Liver (tissue), 9 donors: Measurements from ENCODE around the gene PDE3B. TPM values are rescaled to one million over a fixed set of nuclear protein-coding genes. Genes with fewer than 3 reads are reported as not detected.

Source experiments
- DNase-seq: peaks from one replicate; pipeline ENCODE4 v3.0.0-alpha.2; 2017; ENCODE audit warnings: low spot score
- H3K27ac ChIP-seq, 2 donors: one replicate each; pipeline ENCODE4 v1.7.0; 2013; ENCODE audit warnings: inconsistent platforms in 2 of 2, low read length in 2 of 2, control low read depth in 1 of 2, low read depth in 1 of 2, mild to moderate bottlenecking in 1 of 2
- H3K27me3 ChIP-seq, 4 donors: one replicate each; pipeline versions ENCODE4 v1.6.1 to v1.7.0; 2013; ENCODE audit warnings: low read length in 3 of 4, inconsistent platforms in 1 of 4, mild to moderate bottlenecking in 1 of 4, moderate library complexity in 1 of 4; ENCODE audit not compliant: control insufficient read depth in 4 of 4, insufficient read depth in 4 of 4
- H3K36me3 ChIP-seq, 4 donors: one replicate each; pipeline versions ENCODE4 v1.6.1 to v1.7.0; 2013; ENCODE audit warnings: low read length in 3 of 4, mild to moderate bottlenecking in 3 of 4, low read depth in 1 of 4, moderate library complexity in 1 of 4; ENCODE audit not compliant: control insufficient read depth in 4 of 4, insufficient read depth in 3 of 4
- H3K4me1 ChIP-seq, 4 donors: one replicate each; pipeline versions ENCODE4 v1.6.1 to v1.7.0; 2013; ENCODE audit warnings: low read length in 3 of 4, mild to moderate bottlenecking in 3 of 4, moderate library complexity in 1 of 4; ENCODE audit not compliant: control insufficient read depth in 4 of 4, insufficient read depth in 4 of 4
- H3K4me3 ChIP-seq, 3 donors: one replicate each; pipeline versions ENCODE4 v1.6.1 to v1.7.0; 2013; ENCODE audit warnings: low read length in 3 of 3, control low read depth in 1 of 3, low read depth in 1 of 3, mild to moderate bottlenecking in 1 of 3
- H3K9ac ChIP-seq, 2 donors: one replicate each; pipeline ENCODE4 v1.7.0; 2013; ENCODE audit warnings: low read length in 2 of 2, mild to moderate bottlenecking in 2 of 2, moderate library complexity in 2 of 2, control low read depth in 1 of 2, low read depth in 1 of 2
- H3K9me3 ChIP-seq, 4 donors: one replicate each; pipeline versions ENCODE4 v1.6.1 to v1.7.0; 2013; ENCODE audit warnings: low read length in 3 of 4; ENCODE audit not compliant: control insufficient read depth in 4 of 4
- ATF3 ChIP-seq: IDR thresholded peaks from 2 replicates; pipeline ENCODE4 v1.6.1; 2016; ENCODE audit warnings: antibody characterized with exemption
- CTCF ChIP-seq: fragments of 150-350 bp; IDR thresholded peaks from 2 replicates; pipeline ENCODE4 v1.5.1; 2017; ENCODE audit warnings: improper control_type of control experiment, low read depth, low read length; ENCODE audit not compliant: missing input control
- FOXA1 ChIP-seq: IDR thresholded peaks from 2 replicates; pipeline ENCODE4 v1.6.1; 2016; ENCODE audit warnings: antibody characterized with exemption
- FOXA2 ChIP-seq: IDR thresholded peaks from 2 replicates; pipeline ENCODE4 v1.6.1; 2016; ENCODE audit warnings: antibody characterized with exemption
- GABPA ChIP-seq, 2 donors: IDR thresholded peaks in 1 of 2; conservative IDR thresholded peaks in 1 of 2; 2 replicates each; pipeline ENCODE4 v1.6.1; 2016; ENCODE audit warnings: antibody characterized with exemption in 2 of 2, mild to moderate bottlenecking in 1 of 2, moderate library complexity in 1 of 2
- HNF4A ChIP-seq, 2 donors: conservative IDR thresholded peaks; 2 replicates each; pipeline ENCODE4 v1.6.1; 2016; ENCODE audit warnings: antibody characterized with exemption in 2 of 2, mild to moderate bottlenecking in 2 of 2
- JUND ChIP-seq, 2 donors: IDR thresholded peaks; 2 replicates each; pipeline ENCODE4 v1.6.1; 2016; ENCODE audit warnings: antibody characterized with exemption in 2 of 2
- MAX ChIP-seq: IDR thresholded peaks from 2 replicates; pipeline ENCODE4 v1.6.1; 2016; ENCODE audit warnings: antibody characterized with exemption
- NR2F2 ChIP-seq: IDR thresholded peaks from 2 replicates; pipeline ENCODE4 v1.6.1; 2016; ENCODE audit warnings: antibody characterized with exemption
- RAD21 ChIP-seq, 2 donors: IDR thresholded peaks; 2 replicates each; pipeline ENCODE4 v1.6.1; 2016; ENCODE audit warnings: antibody characterized with exemption in 2 of 2, mild to moderate bottlenecking in 2 of 2
- REST ChIP-seq: IDR thresholded peaks from 2 replicates; pipeline ENCODE4 v1.6.1; 2016; ENCODE audit warnings: antibody characterized with exemption, mild to moderate bottlenecking
- RXRA ChIP-seq, 2 donors: IDR thresholded peaks; 2 replicates each; pipeline ENCODE4 v1.6.1; 2017 to 2018; ENCODE audit warnings: antibody characterized with exemption in 2 of 2, mild to moderate bottlenecking in 1 of 2
- YY1 ChIP-seq: IDR thresholded peaks from 2 replicates; pipeline ENCODE4 v1.6.1; 2016; ENCODE audit warnings: antibody characterized with exemption, mild to moderate bottlenecking
- WGBS: extraction: QIAGEN DNeasy Blood & Tissue Kit; methylation state at CpG from one replicate; pipeline ENCODE4 v1.1.7; 2013; 5-methylcytosine and 5-hydroxymethylcytosine counted together
- polyA plus RNA-seq, 2 donors: library from polyadenylated mRNA; stranded (reverse) in 1 of 2; unstranded in 1 of 2; fragments of 200-250 nt in 1 of 2; fragments of >200 nt in 1 of 2; fragmentation: Nextera tagmentation in 1 of 2; extraction: Ambion mirVana in 1 of 2; gene quantifications; one replicate each; pipeline versions ENCODE4 v1.2.1 to v1.2.3, GENCODE V29; 2013 to 2015
- total RNA-seq, 2 donors: library from RNA; depleted of rRNA; stranded (reverse); fragments of >200 nt; gene quantifications; one replicate each; pipeline ENCODE4 v1.2.3, GENCODE V29; 2014
- TF ChIP-seq, protein P1 (sequence below): IDR thresholded peaks from 2 replicates; pipeline ENCODE4 v1.6.1; 2016; ENCODE audit warnings: antibody characterized with exemption
- donor health status: healthy.
- donor health status: healthy.
- donor health status: healthy.
- donor health status: healthy.
- donor health status: healthy.

The PDE3B gene
- total and polyA plus RNA-seq, 4 donors, result 11.3 to 43.1 (median 21.7) TPM

DNA sequence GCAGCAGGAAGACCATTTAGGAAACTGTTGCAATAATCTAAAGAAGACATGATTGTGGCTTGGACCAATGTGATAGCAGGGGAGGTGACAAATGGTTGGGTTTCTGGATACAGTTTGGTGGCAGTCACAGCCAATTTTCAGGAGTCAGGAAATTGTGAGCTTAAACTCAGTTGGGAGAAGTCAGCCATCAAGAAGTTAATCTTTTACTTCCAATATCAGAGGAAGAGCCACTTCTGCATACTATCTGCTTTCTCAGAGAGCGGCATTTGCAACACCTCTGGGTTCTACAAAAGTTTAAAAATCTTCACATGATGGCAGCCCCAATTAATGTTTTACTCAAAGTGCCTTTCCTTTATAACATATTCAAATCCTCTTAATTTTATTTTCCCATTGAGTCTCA is 33.7 kb upstream of the PDE3B start:
- Histone ChIP-seq H3K4me3 (no peak overlapping the region), H3K27me3 (no peaks in the 10 kb centered on the region), H3K9ac (no peak overlapping the region), H3K9me3 (no peaks in the 10 kb centered on the region), H3K27ac (no peak overlapping the region), H3K4me1 (peaks cover 0 to 15% (median 2%) of the 10 kb centered on the region in 4 donors), H3K36me3 (peaks cover 0 to 5% (median 2%) of the 10 kb centered on the region in 4 donors)
- DNase-seq, result no peak
- TF ChIP-seq REST, result no peak
- no peak for TF ChIP-seq CTCF
- TF ChIP-seq, protein P1, sequence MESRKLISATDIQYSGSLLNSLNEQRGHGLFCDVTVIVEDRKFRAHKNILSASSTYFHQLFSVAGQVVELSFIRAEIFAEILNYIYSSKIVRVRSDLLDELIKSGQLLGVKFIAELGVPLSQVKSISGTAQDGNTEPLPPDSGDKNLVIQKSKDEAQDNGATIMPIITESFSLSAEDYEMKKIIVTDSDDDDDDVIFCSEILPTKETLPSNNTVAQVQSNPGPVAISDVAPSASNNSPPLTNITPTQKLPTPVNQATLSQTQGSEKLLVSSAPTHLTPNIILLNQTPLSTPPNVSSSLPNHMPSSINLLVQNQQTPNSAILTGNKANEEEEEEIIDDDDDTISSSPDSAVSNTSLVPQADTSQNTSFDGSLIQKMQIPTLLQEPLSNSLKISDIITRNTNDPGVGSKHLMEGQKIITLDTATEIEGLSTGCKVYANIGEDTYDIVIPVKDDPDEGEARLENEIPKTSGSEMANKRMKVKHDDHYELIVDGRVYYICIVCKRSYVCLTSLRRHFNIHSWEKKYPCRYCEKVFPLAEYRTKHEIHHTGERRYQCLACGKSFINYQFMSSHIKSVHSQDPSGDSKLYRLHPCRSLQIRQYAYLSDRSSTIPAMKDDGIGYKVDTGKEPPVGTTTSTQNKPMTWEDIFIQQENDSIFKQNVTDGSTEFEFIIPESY, result no peak
- no peak for TF ChIP-seq FOXA1
- no peak for TF ChIP-seq MAX
- no peak for TF ChIP-seq RAD21 (IDR thresholded peaks at IDR 0.05)
- 49% methylated on average over 1 of the region's 1 CpG for WGBS

GRCh38 chr11:14611939-14612338 is 31.7 kb upstream of the PDE3B start:
- Histone ChIP-seq H3K4me3 (no peak overlapping the region), H3K4me1 (peaks cover 0 to 19% (median 3%) of the 10 kb centered on the region in 4 donors), H3K27me3 (no peaks in the 10 kb centered on the region), H3K36me3 (no peaks in the 10 kb centered on the region), H3K27ac (peak overlapping the region in 1 of 2 donors; percentile 27), H3K9me3 (no peaks in the 10 kb centered on the region), H3K9ac (no peak overlapping the region)
- DNase-seq, result no peak
- TF ChIP-seq GABPA (IDR thresholded peaks at IDR 0.05 in 1 of 2, conservative IDR thresholded peaks at IDR 0.05 in 1 of 2) (no peak), RXRA (IDR thresholded peaks at IDR 0.05) (no peak), MAX (no peak), ATF3 (no peak), REST (no peak), FOXA2 (no peak), HNF4A (conservative IDR thresholded peaks at IDR 0.05) (no peak), RAD21 (IDR thresholded peaks at IDR 0.05) (no peak), NR2F2 (no peak), JUND (IDR thresholded peaks at IDR 0.05) (no peak), YY1 (no peak), CTCF (no peak)
- TF ChIP-seq, protein P1, result no peak
